ENCODE data around the gene TBCA. TPM values are rescaled to one million over a fixed set of nuclear protein-coding genes. Genes with fewer than 3 reads are reported as not detected.

The TBCA gene
- total and polyA plus RNA-seq, 2 experiments from 2014 or later: 117 to 814 TPM

- no peak for TF ChIP-seq ZNF462 (CRISPR knock-in tag; IDR thresholded peaks at IDR 0.05)
Observed at GRCh38 chr5:77781076-77781475, 4.9 kb upstream of the TBCA start (continued).

GRCh38 chr5:77778881-77779438, 2.8 kb upstream of the TBCA start:
- Histone ChIP-seq H3K27ac (ENCODE audit: low read depth) (no peak overlapping the region), H3K4me3 (no peak overlapping the region), H3K9me2 (ENCODE audit: insufficient read depth) (no peaks in the 10 kb centered on the region), H3K4me2 (no peak overlapping the region), H3F3A (replicated peaks; ENCODE audit: low read depth) (no peaks in the 10 kb centered on the region), H2AFZ (no peak overlapping the region), H3K79me2 (replicated peaks; ENCODE audit: insufficient read depth) (peaks cover 17% of the 10 kb centered on the region), H3K4me1 (ENCODE audit: insufficient read depth) (peaks cover 12% of the 10 kb centered on the region; the same call in 1 of the 2 replicates), H4K20me1 (replicated peaks; ENCODE audit: insufficient read depth) (no peaks in the 10 kb centered on the region; the same call in 1 of the 2 replicates), H3K36me3 (ENCODE audit: insufficient read depth) (no peaks in the 10 kb centered on the region), H3K27me3 (ENCODE audit: insufficient read depth) (no peaks in the 10 kb centered on the region)
- Mint-ChIP-seq H3K36me3 (ENCODE audit: low read depth) (no peaks in the 10 kb centered on the region; the same call in 1 of the 3 replicates), H3K4me3 (no peak overlapping the region), H3K4me1 (peaks cover 22% of the 10 kb centered on the region), H3K9me3 (no peaks in the 10 kb centered on the region), H3K27ac (no peak overlapping the region), H3K27me3 (ENCODE audit: insufficient read depth, low read depth, poor library complexity) (peaks cover 11% of the 10 kb centered on the region)
- DNase-seq (ENCODE audit: low spot score) (no peak), ATAC-seq (no peak)
- TF ChIP-seq EZH2phosphoT487 (IDR thresholded peaks at IDR 0.05; ENCODE audit: unreplicated experiment) (no peak), ZNF331 (CRISPR knock-in tag; IDR thresholded peaks at IDR 0.05; ENCODE audit: low read depth) (no peak), JUNB (IDR thresholded peaks at IDR 0.05; ENCODE audit: unreplicated experiment) (no peak)
